OCI-LY3 (cell line): ENCODE results near the gene MYL5.

Experiments
- EZH2phosphoT487 ChIP-seq: fragments of 200-600 bp; shearing (Covaris generic); IDR thresholded peaks from 2 replicates; pipeline ENCODE4 v1.6.1; 2018; ENCODE audit warnings: antibody characterized with exemption, mixed run types, low read depth
- TF ChIP-seq, protein P1 (sequence below): fragments of 200-600, 300-600 bp; sonication (generic); IDR thresholded peaks from 2 replicates; pipeline ENCODE4 v1.5.1; 2014; ENCODE audit warnings: antibody characterized with exemption, low read length, low read depth

GRCh38 chr4:632926-633325 lies 41.4 kb upstream of the MYL5 start:
- TF ChIP-seq, protein P1, sequence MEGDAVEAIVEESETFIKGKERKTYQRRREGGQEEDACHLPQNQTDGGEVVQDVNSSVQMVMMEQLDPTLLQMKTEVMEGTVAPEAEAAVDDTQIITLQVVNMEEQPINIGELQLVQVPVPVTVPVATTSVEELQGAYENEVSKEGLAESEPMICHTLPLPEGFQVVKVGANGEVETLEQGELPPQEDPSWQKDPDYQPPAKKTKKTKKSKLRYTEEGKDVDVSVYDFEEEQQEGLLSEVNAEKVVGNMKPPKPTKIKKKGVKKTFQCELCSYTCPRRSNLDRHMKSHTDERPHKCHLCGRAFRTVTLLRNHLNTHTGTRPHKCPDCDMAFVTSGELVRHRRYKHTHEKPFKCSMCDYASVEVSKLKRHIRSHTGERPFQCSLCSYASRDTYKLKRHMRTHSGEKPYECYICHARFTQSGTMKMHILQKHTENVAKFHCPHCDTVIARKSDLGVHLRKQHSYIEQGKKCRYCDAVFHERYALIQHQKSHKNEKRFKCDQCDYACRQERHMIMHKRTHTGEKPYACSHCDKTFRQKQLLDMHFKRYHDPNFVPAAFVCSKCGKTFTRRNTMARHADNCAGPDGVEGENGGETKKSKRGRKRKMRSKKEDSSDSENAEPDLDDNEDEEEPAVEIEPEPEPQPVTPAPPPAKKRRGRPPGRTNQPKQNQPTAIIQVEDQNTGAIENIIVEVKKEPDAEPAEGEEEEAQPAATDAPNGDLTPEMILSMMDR = no peak
- TF ChIP-seq EZH2phosphoT487 = no peak
